HepG2 (cell line): ENCODE results near the gene GDPGP1. TPM values are rescaled to one million over a fixed set of nuclear protein-coding genes. Genes with fewer than 3 reads are reported as not detected.

Experiments
- AKAP8 ChIP-seq: sonication (generic); formaldehyde crosslinking; IDR thresholded peaks from 2 replicates; pipeline ENCODE4 v1.5.1; 2020; ENCODE audit warnings: mild to moderate bottlenecking, missing genetic modification reagents
- ARNTL ChIP-seq: sonication (generic); formaldehyde crosslinking; IDR thresholded peaks from 2 replicates; pipeline ENCODE4 v1.4.0; 2020; ENCODE audit warnings: mild to moderate bottlenecking, missing genetic modification reagents
- HMGXB4 ChIP-seq, 2 experiments: sonication (generic) in 1 of 2; formaldehyde crosslinking in 1 of 2; IDR thresholded peaks; 2 replicates each; pipeline versions ENCODE4 v1.4.0 to v1.6.1; 2018 to 2020; ENCODE audit warnings: missing genetic modification reagents in 2 of 2, borderline replicate concordance in 1 of 2, low read depth in 1 of 2, mild to moderate bottlenecking in 1 of 2, missing biosample characterization in 1 of 2
- HNRNPL ChIP-seq: fragments of 200-400 bp; formaldehyde crosslinking; IDR thresholded peaks from 2 replicates; pipeline ENCODE4 v1.6.1; 2017; ENCODE audit warnings: mild to moderate bottlenecking, low read depth, low read length
- PAWR ChIP-seq: sonication (generic); formaldehyde crosslinking; IDR thresholded peaks from 2 replicates; pipeline ENCODE4 v1.4.0; 2020; ENCODE audit warnings: missing genetic modification reagents, mild to moderate bottlenecking, borderline replicate concordance
- PHF8 ChIP-seq: sonication (generic); formaldehyde crosslinking; IDR thresholded peaks from 2 replicates; pipeline ENCODE4 v1.5.0; 2020; ENCODE audit warnings: missing genetic modification reagents
- RBM39 ChIP-seq: fragments of 200-400 bp; formaldehyde crosslinking; IDR thresholded peaks from one replicate; pipeline ENCODE4 v1.6.1; 2018; ENCODE audit warnings: antibody characterized with exemption, mild to moderate bottlenecking, low read depth, low read length; ENCODE audit not compliant: poor library complexity, severe bottlenecking
- TBX2 ChIP-seq: sonication (generic); formaldehyde crosslinking; IDR thresholded peaks from 2 replicates; pipeline ENCODE4 v1.5.0; 2020; ENCODE audit warnings: missing genetic modification reagents, mild to moderate bottlenecking, borderline replicate concordance
- ZNF138 ChIP-seq: sonication (generic); formaldehyde crosslinking; IDR thresholded peaks from 2 replicates; pipeline ENCODE4 v1.5.0; 2020; ENCODE audit warnings: mild to moderate bottlenecking, low read depth, missing genetic modification reagents
- ZNF362 ChIP-seq: sonication (generic); formaldehyde crosslinking; IDR thresholded peaks from 2 replicates; pipeline ENCODE4 v1.4.0; 2020; ENCODE audit warnings: missing genetic modification reagents, mild to moderate bottlenecking, borderline replicate concordance
- ZNF431 ChIP-seq: sonication (generic); formaldehyde crosslinking; IDR thresholded peaks from 2 replicates; pipeline ENCODE4 v1.9.0; 2022; ENCODE audit warnings: missing genetic modification reagents, low read depth, mild to moderate bottlenecking, borderline replicate concordance
- ZNF496 ChIP-seq: sonication (generic); formaldehyde crosslinking; IDR thresholded peaks from 2 replicates; pipeline ENCODE4 v1.8.1; 2023; ENCODE audit warnings: mild to moderate bottlenecking, moderate library complexity, missing genetic modification reagents; ENCODE audit not compliant: insufficient replicate concordance
- ZNF619 ChIP-seq: sonication (generic); formaldehyde crosslinking; IDR thresholded peaks from 2 replicates; pipeline ENCODE4 v1.4.0; 2020; ENCODE audit warnings: mild to moderate bottlenecking, missing genetic modification reagents
- ZNF724P ChIP-seq: sonication (generic); formaldehyde crosslinking; IDR thresholded peaks from 2 replicates; pipeline ENCODE4 v1.8.0; 2022; ENCODE audit warnings: missing genetic modification reagents, borderline replicate concordance
- ZNF768 ChIP-seq: sonication (generic); formaldehyde crosslinking; IDR thresholded peaks from 2 replicates; pipeline ENCODE4 v1.4.0; 2020; ENCODE audit warnings: missing genetic modification reagents
- ZNF776 ChIP-seq: sonication (generic); formaldehyde crosslinking; IDR thresholded peaks from 2 replicates; pipeline ENCODE4 v1.4.0; 2020; ENCODE audit warnings: mild to moderate bottlenecking, missing genetic modification reagents
- ZNF777 ChIP-seq: sonication (generic); formaldehyde crosslinking; IDR thresholded peaks from 2 replicates; pipeline ENCODE4 v1.4.0; 2020; ENCODE audit warnings: missing genetic modification reagents
- polyA plus RNA-seq, 8 experiments: library from polyadenylated mRNA; depleted of rRNA in 3 of 8; stranded (reverse) in 7 of 8; unstranded in 1 of 8; fragments of >200 nt; fragmentation: Illumina TruSeq in 4 of 8; extraction: Trizol in 4 of 8; gene quantifications; 2 replicates each; pipeline versions ENCODE4 v1.2.1 to v1.2.3, GENCODE V29; 2011 to 2016; ENCODE audit warnings: low read depth in 4 of 8, missing spikeins in 1 of 8, mixed read lengths in 1 of 8; ENCODE audit not compliant: insufficient read depth in 1 of 8
- total RNA-seq, 5 experiments: library from RNA; depleted of rRNA; stranded (reverse); fragments of >200 nt; fragmentation: Illumina TruSeq; extraction: Trizol; gene quantifications; 2 replicates each; pipeline ENCODE4 v1.2.3, GENCODE V29; 2016; ENCODE audit warnings: low read depth in 1 of 5
- TF ChIP-seq, protein P1 (sequence below): IDR thresholded peaks from 2 replicates; pipeline ENCODE4 v1.6.1; 2016; ENCODE audit warnings: mild to moderate bottlenecking
- TF ChIP-seq, protein P2 (sequence below): sonication (generic); formaldehyde crosslinking; IDR thresholded peaks from 2 replicates; pipeline ENCODE4 v1.8.0; 2022; ENCODE audit warnings: mild to moderate bottlenecking, missing genetic modification reagents, moderate library complexity
- TF ChIP-seq, protein P3 (sequence below): sonication (generic); formaldehyde crosslinking; conservative IDR thresholded peaks from 2 replicates; pipeline ENCODE4 v1.4.0; 2020; ENCODE audit warnings: missing genetic modification reagents

GDPGP1 gene
- total and polyA plus RNA-seq, 2 of the 13 experiments (the other 11 are each of a cell fraction or from before 2014, with no cell fraction given): 1.5 to 4.3 TPM

GRCh38 chr15:90201130-90201943 lies 32.7 kb upstream of the GDPGP1 start, which contains the start of gene SEMA4B (continued):
- TF ChIP-seq PAWR (CRISPR knock-in tag) (no peak), HNRNPL (0 out of 2 replicates have a peak, but pooled peaks have one; percentile 40), ZNF776 (CRISPR knock-in tag) (peak; percentile 68; the same call in 1 of the 2 replicates), HMGXB4 (CRISPR knock-in tag; IDR thresholded peaks at IDR 0.05; ENCODE audit: borderline replicate concordance in 1 of 2, low read depth in 1 of 2) (peak in 1 of 2 experiments; percentile 57; a peak in 2 of 4 replicates), ZNF777 (CRISPR knock-in tag) (peak; percentile 52), ZNF431 (CRISPR knock-in tag) (0 out of 2 replicates have a peak, but pooled peaks have one; percentile 22), ZNF496 (CRISPR knock-in tag) (no peak), ZNF138 (CRISPR knock-in tag) (0 out of 2 replicates have a peak, but pooled peaks have one; percentile 14), ZNF768 (CRISPR knock-in tag) (peak; percentile 17; the same call in 1 of the 2 replicates), ZNF362 (CRISPR knock-in tag) (no peak), RBM39 (peak; percentile 16), PHF8 (peak; percentile 56), TBX2 (CRISPR knock-in tag) (peak; percentile 8; the same call in 1 of the 2 replicates), ZNF619 (no peak), ZNF724P (CRISPR knock-in tag) (peak; percentile 68; the same call in 1 of the 2 replicates), ARNTL (CRISPR knock-in tag) (no peak; the same call in none of the 2 replicates), AKAP8 (peak; percentile 86; the same call in 1 of the 2 replicates)
- TF ChIP-seq, protein P1, sequence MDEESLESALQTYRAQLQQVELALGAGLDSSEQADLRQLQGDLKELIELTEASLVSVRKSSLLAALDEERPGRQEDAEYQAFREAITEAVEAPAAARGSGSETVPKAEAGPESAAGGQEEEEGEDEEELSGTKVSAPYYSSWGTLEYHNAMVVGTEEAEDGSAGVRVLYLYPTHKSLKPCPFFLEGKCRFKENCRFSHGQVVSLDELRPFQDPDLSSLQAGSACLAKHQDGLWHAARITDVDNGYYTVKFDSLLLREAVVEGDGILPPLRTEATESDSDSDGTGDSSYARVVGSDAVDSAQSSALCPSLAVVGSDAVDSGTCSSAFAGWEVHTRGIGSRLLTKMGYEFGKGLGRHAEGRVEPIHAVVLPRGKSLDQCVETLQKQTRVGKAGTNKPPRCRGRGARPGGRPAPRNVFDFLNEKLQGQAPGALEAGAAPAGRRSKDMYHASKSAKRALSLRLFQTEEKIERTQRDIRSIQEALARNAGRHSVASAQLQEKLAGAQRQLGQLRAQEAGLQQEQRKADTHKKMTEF: peak; percentile 60; the same call in 1 of the 2 replicates
- TF ChIP-seq, protein P2, sequence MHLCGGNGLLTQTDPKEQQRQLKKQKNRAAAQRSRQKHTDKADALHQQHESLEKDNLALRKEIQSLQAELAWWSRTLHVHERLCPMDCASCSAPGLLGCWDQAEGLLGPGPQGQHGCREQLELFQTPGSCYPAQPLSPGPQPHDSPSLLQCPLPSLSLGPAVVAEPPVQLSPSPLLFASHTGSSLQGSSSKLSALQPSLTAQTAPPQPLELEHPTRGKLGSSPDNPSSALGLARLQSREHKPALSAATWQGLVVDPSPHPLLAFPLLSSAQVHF (CRISPR knock-in tag): 0 out of 2 replicates have a peak, but pooled peaks have one; percentile 56
- TF ChIP-seq, protein P3, sequence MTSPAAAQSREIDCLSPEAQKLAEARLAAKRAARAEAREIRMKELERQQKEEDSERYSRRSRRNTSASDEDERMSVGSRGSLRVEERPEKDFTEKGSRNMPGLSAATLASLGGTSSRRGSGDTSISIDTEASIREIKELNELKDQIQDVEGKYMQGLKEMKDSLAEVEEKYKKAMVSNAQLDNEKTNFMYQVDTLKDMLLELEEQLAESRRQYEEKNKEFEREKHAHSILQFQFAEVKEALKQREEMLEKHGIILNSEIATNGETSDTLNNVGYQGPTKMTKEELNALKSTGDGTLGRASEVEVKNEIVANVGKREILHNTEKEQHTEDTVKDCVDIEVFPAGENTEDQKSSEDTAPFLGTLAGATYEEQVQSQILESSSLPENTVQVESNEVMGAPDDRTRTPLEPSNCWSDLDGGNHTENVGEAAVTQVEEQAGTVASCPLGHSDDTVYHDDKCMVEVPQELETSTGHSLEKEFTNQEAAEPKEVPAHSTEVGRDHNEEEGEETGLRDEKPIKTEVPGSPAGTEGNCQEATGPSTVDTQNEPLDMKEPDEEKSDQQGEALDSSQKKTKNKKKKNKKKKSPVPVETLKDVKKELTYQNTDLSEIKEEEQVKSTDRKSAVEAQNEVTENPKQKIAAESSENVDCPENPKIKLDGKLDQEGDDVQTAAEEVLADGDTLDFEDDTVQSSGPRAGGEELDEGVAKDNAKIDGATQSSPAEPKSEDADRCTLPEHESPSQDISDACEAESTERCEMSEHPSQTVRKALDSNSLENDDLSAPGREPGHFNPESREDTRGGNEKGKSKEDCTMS (CRISPR knock-in tag): no peak
